SK-N-SH treated with all-trans-retinoic acid at 6 μM for 48 hours (cell line): ENCODE measurements around the gene SNUPN.

Experiments used
- BACH2 ChIP-seq: fragments of 250-450 bp; sonication (Bioruptor Pico); IDR thresholded peaks from 2 replicates; pipeline ENCODE4 v1.9.0; 2021; ENCODE audit warnings: mild to moderate bottlenecking, borderline replicate concordance
- CREB5 ChIP-seq: fragments of 250-450 bp; sonication (Bioruptor Pico); IDR thresholded peaks from 2 replicates; pipeline ENCODE4 v1.5.1; 2020; ENCODE audit warnings: low read depth, mild to moderate bottlenecking, moderate library complexity
- PATZ1 ChIP-seq: fragments of 250-450 bp; sonication (Bioruptor Pico); IDR thresholded peaks from 2 replicates; pipeline ENCODE4 v1.8.0; 2020; ENCODE audit warnings: mild to moderate bottlenecking, moderate library complexity, borderline replicate concordance

DNA sequence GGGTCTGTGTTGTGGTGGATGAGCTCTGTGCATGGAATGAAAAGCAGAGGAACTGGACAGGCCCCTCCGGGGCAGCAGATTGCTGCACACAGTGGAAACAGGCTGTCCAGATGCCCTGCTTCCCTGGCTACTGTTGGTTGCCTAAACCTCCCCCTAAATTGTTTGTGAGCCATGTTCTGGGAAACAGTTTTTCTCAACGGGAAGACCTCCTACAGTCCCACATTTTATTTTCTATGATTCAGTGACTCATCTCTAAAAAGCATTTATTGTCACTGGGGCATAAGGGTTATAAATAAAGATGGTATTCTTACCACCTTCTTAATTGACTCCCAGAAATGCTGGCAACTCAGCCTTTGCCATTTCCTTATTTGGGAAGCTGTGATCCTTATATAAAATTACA is 26.1 kb downstream of the SNUPN start:
- TF ChIP-seq PATZ1 (CRISPR knock-in tag) (no peak), BACH2 (no peak), CREB5 (CRISPR knock-in tag) (no peak)
